ENCODE data around the gene PFN1. TPM values are rescaled to one million over a fixed set of nuclear protein-coding genes. Genes with fewer than 3 reads are reported as not detected.

PFN1 gene
- total and polyA plus RNA-seq, 2 of the 8 experiments (the other 6 are each of a cell fraction or from before 2014, with no cell fraction given) = 1,355 to 1,949 TPM

DNA sequence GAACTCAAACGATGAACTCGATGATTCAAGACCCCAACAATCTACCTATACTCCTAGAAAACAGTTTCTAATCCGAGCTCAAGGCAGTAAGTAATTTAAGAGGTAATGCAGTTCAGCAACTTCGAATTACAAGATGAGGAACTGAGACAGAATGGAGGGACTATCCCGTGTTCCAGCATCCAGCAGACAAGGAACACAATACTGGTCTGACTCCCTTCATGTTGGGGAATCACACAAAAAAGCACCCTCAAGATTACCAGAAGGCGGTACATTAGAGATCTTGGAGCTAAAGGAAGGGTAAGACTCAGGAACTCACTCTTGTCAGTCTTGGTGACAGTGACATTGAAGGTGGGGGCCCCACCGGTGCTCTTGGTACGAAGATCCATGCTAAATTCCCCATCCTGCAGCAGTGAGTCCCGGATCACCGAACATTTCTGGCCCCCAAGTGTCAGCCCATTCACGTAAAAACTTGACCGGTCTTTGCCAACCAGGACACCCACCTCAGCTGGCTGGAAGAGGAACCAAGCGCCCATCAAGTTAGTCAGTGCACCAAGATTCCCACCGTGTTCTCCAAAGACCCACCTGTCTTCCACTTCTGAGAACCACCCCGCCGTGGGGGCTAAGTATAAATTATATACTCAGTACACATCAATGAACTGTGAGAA, 1.9 kb downstream of the PFN1 start:
- Histone ChIP-seq H2AFZ (ENCODE audit: low read length) (no peak overlapping the region), H3K27ac (ENCODE audit: low read depth, low read length) (peak overlapping the region; percentile 67), H4K8ac (ENCODE audit: extremely low read depth, insufficient read depth, low read length) (no peak overlapping the region), H2AK5ac (ENCODE audit: low read depth, low read length) (no peak overlapping the region), H3K23ac (ENCODE audit: insufficient read length) (no peak overlapping the region), H2BK12ac (ENCODE audit: low read depth, low read length) (no peak overlapping the region), H2BK20ac (ENCODE audit: low read length) (no peak overlapping the region), H3K79me1 (ENCODE audit: low read depth, low read length) (peaks cover 2% of the 10 kb centered on the region; the same call in 1 of the 2 replicates), H4K5ac (ENCODE audit: insufficient read length, low read depth, low read length) (no peak overlapping the region), H3K9me3 (ENCODE audit: insufficient read depth in 2 of 2, low read depth in 1 of 2, low read length in 1 of 2) (no peaks in the 10 kb centered on the region), H3K4me3 (ENCODE audit: extremely low read depth in 1 of 4, insufficient read depth in 2 of 4, low read depth in 3 of 4, low read length in 4 of 4) (peak overlapping the region; percentile 73 to 97 (median 81)), H3K4me2 (ENCODE audit: insufficient read depth in 1 of 2, low read depth in 2 of 2, low read length in 2 of 2) (peak overlapping the region; percentile 67 to 95), H3K4ac (replicated peaks; ENCODE audit: insufficient read length, low read depth, low read length) (no peak overlapping the region), H3K79me2 (ENCODE audit: control insufficient read depth in 1 of 2, insufficient read depth in 2 of 2, low read length in 2 of 2) (peaks cover 8 to 50% of the 10 kb centered on the region in 2 experiments), H2BK5ac (ENCODE audit: low read depth, low read length) (no peak overlapping the region), H2BK120ac (replicated peaks; ENCODE audit: low read depth, low read length) (no peak overlapping the region), H2BK15ac (ENCODE audit: low read length) (no peak overlapping the region), H3K18ac (ENCODE audit: extremely low read depth, low read length) (no peak overlapping the region), H3K56ac (replicated peaks; ENCODE audit: insufficient read length, low read depth, low read length) (no peak overlapping the region), H4K20me1 (replicated peaks in 1 of 2; ENCODE audit: control insufficient read depth in 1 of 2, insufficient read depth in 2 of 2, low read length in 2 of 2) (peaks cover 16 to 23% of the 10 kb centered on the region in 2 experiments), H3K14ac (ENCODE audit: insufficient read length) (no peak overlapping the region), H3K9ac (replicated peaks in 1 of 4; ENCODE audit: extremely low read depth in 1 of 4, low read depth in 3 of 4, low read length in 3 of 4) (peak overlapping the region; percentile 46 to 78 (median 63)), H3K36me3 (ENCODE audit: control insufficient read depth in 2 of 4, insufficient read depth in 4 of 4, low read length in 3 of 4) (peaks cover 8 to 42% (median 28%) of the 10 kb centered on the region in 4 experiments), H3K27me3 (replicated peaks in 1 of 4; ENCODE audit: control insufficient read depth in 3 of 4, extremely low read depth in 1 of 4, insufficient read depth in 3 of 4, low read length in 3 of 4) (no peaks in the 10 kb centered on the region), H3K4me1 (replicated peaks in 1 of 4; ENCODE audit: control insufficient read depth in 3 of 4, insufficient read depth in 4 of 4, low read length in 3 of 4) (peaks cover 4 to 12% (median 7%) of the 10 kb centered on the region in 4 experiments), H3K23me2 (ENCODE audit: low read depth, low read length) (peaks cover 18% of the 10 kb centered on the region), H4K91ac (replicated peaks; ENCODE audit: insufficient read length, low read length) (no peak overlapping the region)
- 77% methylated on average over 16 of the region's 16 CpGs; no CpG with 5 or more reads in 1 of the 2 experiments for WGBS, 2 experiments (ENCODE audit: extremely low coverage in 1 of 2, insufficient coverage in 1 of 2, insufficient read length in 1 of 2, insufficient replicate concordance in 2 of 2, low coverage in 1 of 2, low lambda C conversion rate in 2 of 2, missing lambda C conversion rate in 1 of 2)
- FAIRE-seq (no peak), DNase-seq (ENCODE audit: low read depth in 1 of 2, low spot score in 2 of 2) (no peak)
- ChIA-PET POLR2A (ENCODE audit: partially characterized antibody) (interaction anchor here (1.0 to 32.4 kb wide), 18 partner anchors 1 to 242 kb away, joined by 3 to 987 read pairs (median 10); partner anchors contain the start of genes C17orf107, CAMTA2, ENO3 and GP1BA), CTCF (ENCODE audit: partially characterized antibody) (interaction anchor here (0.7 to 1.5 kb wide), 3 partner anchors 11 to 37 kb away, joined by 3 to 5 read pairs (median 4); no protein-coding TSS in a partner anchor)
- no peak for TF ChIP-seq YY1 (IDR thresholded peaks at IDR 0.05; ENCODE audit: low read depth, low read length)
- no peak for TF ChIP-seq JUN (IDR thresholded peaks at IDR 0.05; ENCODE audit: low read depth, low read length)
- no peak for TF ChIP-seq RXRA (IDR thresholded peaks at IDR 0.05; ENCODE audit: insufficient read depth, low read depth, low read length)
- TF ChIP-seq CEBPB (IDR thresholded peaks at IDR 0.05; ENCODE audit: low read depth, low read length) = no peak
- TF ChIP-seq EGR1 (IDR thresholded peaks at IDR 0.05; ENCODE audit: borderline replicate concordance, low read depth, low read length) = no peak
- peak in 1 of 2 experiments; percentile 32; a peak in 1 of 3 replicates for TF ChIP-seq POLR2A (IDR thresholded peaks at IDR 0.05; ENCODE audit: control extremely low read depth in 1 of 2, low read depth in 2 of 2, low read length in 2 of 2)
- TF ChIP-seq SP4 (IDR thresholded peaks at IDR 0.05; ENCODE audit: low read length) = 0 out of 2 replicates have a peak, but pooled peaks have one; percentile 11
- TF ChIP-seq, protein P1, sequence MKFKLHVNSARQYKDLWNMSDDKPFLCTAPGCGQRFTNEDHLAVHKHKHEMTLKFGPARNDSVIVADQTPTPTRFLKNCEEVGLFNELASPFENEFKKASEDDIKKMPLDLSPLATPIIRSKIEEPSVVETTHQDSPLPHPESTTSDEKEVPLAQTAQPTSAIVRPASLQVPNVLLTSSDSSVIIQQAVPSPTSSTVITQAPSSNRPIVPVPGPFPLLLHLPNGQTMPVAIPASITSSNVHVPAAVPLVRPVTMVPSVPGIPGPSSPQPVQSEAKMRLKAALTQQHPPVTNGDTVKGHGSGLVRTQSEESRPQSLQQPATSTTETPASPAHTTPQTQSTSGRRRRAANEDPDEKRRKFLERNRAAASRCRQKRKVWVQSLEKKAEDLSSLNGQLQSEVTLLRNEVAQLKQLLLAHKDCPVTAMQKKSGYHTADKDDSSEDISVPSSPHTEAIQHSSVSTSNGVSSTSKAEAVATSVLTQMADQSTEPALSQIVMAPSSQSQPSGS (IDR thresholded peaks at IDR 0.05; ENCODE audit: low read length) = 0 out of 2 replicates have a peak, but pooled peaks have one; percentile 14
- TF ChIP-seq BCL11A (IDR thresholded peaks at IDR 0.05; ENCODE audit: low read depth in 2 of 2, low read length in 2 of 2) = no peak
- no peak for TF ChIP-seq PHF8 (conservative IDR thresholded peaks at IDR 0.05; ENCODE audit: low read depth, low read length)
- no peak for TF ChIP-seq TAF7 (optimal IDR thresholded peaks at IDR 0.05; ENCODE audit: borderline replicate concordance, low read depth, low read length)

Data from H1 (cell line).